NCI-H2029 treated with DMSO at 0.1 percent for 48 hours (cell line): ENCODE measurements around the gene SLC1A3.

Experiments
- DNase-seq: peaks from one replicate; lab custom pipeline; 2025; lab: John Stamatoyannopoulos, UW

Gene SLC1A3

GRCh38 chr5:36717131-36717695 lies 110.8 kb downstream of the SLC1A3 start:
- DNase-seq: no peak

DNA sequence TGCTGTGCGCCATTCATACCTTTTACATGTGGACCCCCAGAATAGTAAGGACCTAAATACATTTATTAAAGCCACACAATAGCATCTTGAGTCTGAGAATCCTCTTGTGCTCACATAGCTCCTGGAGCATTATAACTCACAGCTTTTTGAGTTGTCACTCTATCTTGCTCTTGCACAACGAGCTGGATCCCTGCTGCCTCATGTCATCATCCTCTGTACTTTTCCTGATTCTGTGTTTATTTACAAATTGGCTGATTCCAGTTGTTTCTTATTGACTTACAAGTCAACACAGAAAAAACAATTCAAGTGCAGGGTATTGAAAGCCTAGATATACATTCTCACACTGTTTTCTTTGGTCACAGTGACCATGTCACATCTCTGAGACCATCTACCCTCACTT lies 112.9 kb downstream of the SLC1A3 start:
- no peak for DNase-seq

DNA sequence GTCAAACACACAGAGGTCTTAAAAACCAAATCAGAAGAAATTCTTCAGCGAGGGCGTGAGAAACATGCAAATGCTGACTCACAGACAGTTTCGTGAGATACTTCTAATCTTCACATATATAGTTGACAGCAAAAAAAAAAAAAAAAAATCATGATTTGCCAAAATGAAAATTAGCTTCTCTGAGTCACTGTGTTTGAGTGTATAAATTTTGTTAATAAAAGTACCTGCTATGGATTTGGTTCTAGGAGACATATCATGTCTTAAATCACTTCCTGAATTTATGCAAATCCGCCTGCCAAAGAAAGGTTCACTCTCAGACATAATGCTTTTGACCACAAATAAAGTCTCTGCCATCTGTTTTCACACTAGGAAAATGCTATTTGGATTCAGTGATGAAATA lies 114.3 kb downstream of the SLC1A3 start:
- no peak for DNase-seq

GRCh38 chr5:36721664-36722235 lies 115.3 kb downstream of the SLC1A3 start:
- no peak for DNase-seq

DNA sequence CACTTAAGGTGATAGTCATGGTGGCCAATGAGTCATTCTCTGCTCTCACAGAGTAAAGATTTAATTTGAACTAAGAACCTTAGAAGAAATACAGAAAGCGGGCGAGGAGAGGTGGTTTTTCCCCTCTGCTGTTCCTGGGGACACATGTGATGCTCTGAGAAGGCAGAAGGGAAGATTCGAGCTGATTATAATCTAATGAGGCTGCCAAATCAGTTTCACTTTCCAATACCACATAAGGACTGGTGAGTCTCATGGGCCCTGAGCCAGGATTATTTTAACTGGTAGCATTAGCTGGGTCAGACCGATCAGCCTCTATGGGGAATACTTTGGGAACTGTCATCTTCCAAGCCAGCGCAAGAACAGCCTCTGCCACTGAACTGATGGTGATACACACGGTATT lies 116.5 kb downstream of the SLC1A3 start:
- DNase-seq: no peak

DNA sequence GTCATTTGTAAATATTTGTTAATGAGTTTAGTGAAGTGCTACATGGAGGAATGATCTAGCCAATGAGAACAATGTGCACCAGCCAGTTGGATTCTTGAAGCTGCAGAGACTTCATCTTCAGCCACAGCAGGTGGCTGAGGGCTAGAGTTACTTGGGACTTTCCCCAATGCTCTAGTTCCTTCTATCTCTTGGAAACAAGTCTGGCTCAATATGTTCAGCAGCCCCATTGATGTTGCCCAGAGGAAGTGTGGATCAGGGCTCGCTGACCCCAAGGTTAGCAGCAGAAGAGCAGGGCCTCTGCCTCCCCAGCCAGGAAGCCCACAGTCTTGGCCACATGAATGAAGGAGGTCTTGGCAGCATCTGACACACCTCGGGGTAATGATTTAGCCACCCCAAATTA lies 117.5 kb downstream of the SLC1A3 start:
- DNase-seq: no peak

DNA sequence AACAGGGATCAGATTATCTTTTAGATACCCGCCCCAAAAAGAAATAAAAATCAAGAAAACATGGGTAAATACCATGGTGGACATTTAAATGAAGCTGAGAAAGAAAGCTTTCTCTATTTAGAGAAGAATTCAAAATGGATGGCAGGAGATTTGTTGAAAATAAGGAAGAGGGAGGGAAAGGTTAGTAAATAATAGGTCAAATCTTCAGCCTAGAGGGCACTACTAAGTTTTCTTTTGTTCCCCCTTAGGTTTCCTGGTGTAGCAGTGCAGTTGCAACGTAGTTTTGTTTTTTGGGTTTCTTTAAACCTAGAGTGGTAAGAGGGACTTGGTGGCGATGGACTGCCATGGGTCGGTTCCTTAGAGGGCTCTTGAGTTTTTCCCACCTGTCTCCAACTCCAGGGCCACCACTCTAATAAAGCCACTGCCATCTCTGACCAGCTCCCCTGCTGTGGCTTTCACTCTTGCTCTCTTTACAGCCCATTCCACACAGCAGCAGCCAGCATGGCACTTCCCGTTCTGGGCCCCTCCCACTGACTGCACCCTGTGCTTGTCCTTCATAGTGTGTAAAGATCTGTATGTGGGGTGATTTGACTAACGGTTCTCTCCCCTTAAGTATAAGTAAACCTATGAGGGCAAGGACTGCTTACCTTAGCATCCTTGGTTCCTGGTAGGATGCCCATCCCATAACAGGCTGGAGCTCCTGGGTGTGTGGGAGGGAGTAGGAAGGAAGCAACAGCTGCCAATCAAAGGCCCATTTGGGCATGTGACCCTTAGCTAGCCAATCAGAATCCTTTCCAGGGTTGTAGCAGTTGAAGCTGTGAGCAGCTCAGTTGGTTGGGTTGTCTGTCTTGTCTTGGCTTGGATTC lies 118.3 kb downstream of the SLC1A3 start:
- DNase-seq: no peak

- DNase-seq: no peak
These were observed 119.9 kb downstream of the SLC1A3 start for GRCh38 chr5:36726317-36726716.

DNA sequence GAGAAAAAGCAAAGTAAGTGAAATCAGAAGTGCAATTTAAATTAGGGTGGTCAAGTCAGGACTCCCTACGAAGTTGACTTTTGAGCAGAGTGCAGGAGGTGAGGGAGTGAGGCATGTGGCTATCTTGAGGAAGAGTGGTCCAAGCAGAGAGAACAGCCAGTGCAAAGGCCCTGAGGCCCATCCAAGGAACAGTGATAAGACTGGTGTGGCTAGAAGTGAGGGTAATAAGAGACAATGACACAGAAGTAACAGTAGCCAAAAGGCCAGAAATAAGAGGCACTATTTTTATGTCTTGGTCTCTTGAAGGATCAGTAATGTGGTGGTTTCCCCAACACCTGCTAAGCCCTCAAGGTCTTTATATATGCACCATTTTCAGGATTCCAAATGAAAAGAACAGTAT lies 120.4 kb downstream of the SLC1A3 start:
- no peak for DNase-seq

DNA sequence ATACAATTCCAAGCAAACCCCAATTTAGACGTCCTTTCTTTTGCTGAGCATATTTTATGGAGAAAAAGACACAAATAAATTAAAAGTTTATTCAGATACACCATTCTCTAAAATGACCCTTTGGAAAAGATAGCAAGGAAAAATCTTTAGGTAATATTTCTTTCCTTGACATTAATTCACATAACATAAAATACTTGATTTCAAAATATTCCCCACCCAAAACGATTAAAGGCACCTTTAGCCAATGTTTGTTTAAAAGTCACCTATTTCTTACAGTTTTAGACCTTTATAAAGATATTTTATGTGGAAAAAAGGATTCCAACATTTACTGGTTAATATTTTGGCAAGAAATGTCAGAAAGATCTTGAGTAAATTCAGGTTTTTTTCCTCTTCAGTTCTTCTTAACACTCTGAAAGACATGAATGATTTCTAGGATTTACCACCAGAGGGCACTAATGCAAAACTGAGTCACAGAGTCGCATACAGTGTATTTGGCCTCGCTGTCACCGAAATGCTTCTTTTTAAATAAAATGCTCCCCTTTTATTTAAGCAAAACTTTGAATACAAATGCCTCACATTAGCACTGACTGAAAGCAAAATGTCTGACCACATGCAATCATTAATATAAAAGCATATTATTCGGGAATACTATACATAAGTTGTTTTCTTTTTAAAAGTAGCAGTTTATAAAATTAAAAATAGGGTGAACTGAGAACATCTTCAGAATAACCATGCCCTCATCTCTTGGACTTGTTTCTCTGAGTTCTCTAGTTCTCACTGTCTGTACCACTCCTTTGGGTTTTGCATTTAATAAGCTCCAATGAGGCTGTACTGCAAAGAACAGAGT lies 122.5 kb downstream of the SLC1A3 start:
- DNase-seq: peak; percentile 71

DNA sequence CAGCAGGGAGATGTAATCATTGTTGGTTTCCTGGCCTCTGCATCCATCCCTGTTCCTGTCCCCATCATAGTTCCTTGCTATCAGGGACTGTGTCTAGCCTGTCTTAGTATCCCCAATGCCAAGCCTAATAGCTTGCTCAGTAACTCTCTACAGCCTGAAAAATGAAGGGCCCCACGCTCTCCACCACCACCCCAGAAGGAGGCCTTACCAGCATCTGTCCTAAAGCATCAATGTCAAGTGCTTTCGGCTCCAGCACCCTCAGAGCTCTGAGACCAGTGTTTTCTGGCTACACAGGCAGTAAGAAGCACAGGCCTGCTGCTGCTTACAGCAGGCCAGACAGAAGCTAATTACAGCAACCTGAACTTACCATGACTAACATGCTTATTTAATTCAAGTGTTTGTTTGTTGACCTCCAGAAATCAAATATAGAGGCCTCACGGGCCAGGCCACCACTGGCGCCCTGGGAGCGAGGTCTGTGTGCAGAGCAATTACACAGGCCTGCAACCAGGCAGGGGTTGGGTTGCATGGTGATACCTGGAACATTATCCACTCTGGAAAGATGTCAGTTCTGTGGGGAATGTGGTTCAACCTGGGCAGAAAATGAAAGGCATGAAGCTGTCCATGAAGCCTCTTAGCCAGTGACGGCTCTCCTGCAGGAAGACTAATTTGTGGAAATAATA lies 124.3 kb downstream of the SLC1A3 start:
- DNase-seq: no peak

GRCh38 chr5:36733183-36733582 lies 126.8 kb downstream of the SLC1A3 start:
- DNase-seq: no peak

- no peak for DNase-seq
These were observed 128.0 kb downstream of the SLC1A3 start for GRCh38 chr5:36734422-36734821.

DNA sequence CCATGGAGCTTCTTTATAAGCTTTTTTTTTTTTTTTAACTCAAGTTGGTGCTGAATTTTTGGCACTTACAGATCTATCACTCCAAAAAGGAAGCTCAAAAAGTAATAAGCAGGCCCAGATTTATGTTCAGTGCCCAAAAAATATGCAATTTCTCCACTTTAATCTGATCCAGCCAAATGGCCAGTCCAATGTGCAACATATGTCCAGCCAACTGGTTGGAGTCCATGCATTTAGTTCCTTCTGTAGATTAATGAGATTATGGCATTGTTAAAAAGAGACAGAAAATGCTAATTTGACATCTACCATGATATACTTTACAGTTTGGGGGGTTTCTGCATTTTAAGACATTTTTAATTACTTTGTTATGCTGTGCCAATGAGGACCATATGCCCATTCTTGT lies 129.5 kb downstream of the SLC1A3 start:
- DNase-seq: no peak
